A673 (cell line): ENCODE data around the gene JAG2.

ENCODE experiments used
- CTCF ChIP-seq: fragments of 300-800, 200-600 bp; sonication (generic); conservative IDR thresholded peaks from 2 replicates; pipeline ENCODE4 v1.5.1; 2017; ENCODE audit warnings: low read depth, mild to moderate bottlenecking, antibody characterized with exemption, low read length, moderate library complexity, mixed read lengths
- EZH2 ChIP-seq: fragments of 200-600 bp; sonication (generic); IDR thresholded peaks from 2 replicates; pipeline ENCODE4 v1.6.1; 2017; ENCODE audit warnings: borderline replicate concordance, low read depth, mild to moderate bottlenecking, mixed read lengths, antibody characterized with exemption, low read length; ENCODE audit not compliant: poor library complexity, severe bottlenecking

GRCh38 chr14:105210266-105211025, 41.9 kb upstream of the JAG2 start:
- TF ChIP-seq CTCF = no peak
- no peak for TF ChIP-seq EZH2
